PC-9 (cell line): Measurements from ENCODE around the gene GPR35.

Experiments
- CTCF ChIP-seq: fragments of 200-600 bp; sonication (generic); conservative IDR thresholded peaks from 2 replicates; pipeline ENCODE4 v1.6.1; 2017; ENCODE audit warnings: mixed run types, antibody characterized with exemption, mild to moderate bottlenecking, moderate library complexity
- EZH2 ChIP-seq: fragments of 200-600 bp; sonication (generic); IDR thresholded peaks from 2 replicates; pipeline ENCODE4 v1.8.0; 2017; ENCODE audit warnings: antibody characterized with exemption, low read depth

- TF ChIP-seq EZH2 (no peak), CTCF (no peak)
These were observed 23.5 kb downstream of the GPR35 start for GRCh38 chr2:240648650-240649275.
